NCI-H146 (cell line): ENCODE results near the gene TAF11L11.
A peak's percentile ranks its signal among the peaks of the same experiment; 100 is the strongest.
"Not testable (repeated sequence)": the region's sequence is repeated elsewhere in the genome, so short reads cannot be mapped to it uniquely, and the experiment has no call there.

ENCODE experiments used
- DNase-seq: peaks from one replicate; lab custom pipeline; 2025; lab: John Stamatoyannopoulos, UW

Gene TAF11L11

GRCh38 chr5:17603880-17604279 lies at the start of gene TAF11L11:
TAF11L11 (plus strand) TSS chr5:17604183.
- DNase-seq: not testable (repeated sequence)

GRCh38 chr5:17585658-17586057 lies 18.3 kb upstream of the TAF11L11 start, which contains the start of gene TAF11L7:
TAF11L7 (minus strand) TSS chr5:17585758.
- DNase-seq: not testable (repeated sequence)

GRCh38 chr5:17590860-17591259 lies 13.1 kb upstream of the TAF11L11 start, which contains the start of gene TAF11L8:
TAF11L8 (minus strand) TSS chr5:17590960.
- not testable (repeated sequence) for DNase-seq

DNA sequence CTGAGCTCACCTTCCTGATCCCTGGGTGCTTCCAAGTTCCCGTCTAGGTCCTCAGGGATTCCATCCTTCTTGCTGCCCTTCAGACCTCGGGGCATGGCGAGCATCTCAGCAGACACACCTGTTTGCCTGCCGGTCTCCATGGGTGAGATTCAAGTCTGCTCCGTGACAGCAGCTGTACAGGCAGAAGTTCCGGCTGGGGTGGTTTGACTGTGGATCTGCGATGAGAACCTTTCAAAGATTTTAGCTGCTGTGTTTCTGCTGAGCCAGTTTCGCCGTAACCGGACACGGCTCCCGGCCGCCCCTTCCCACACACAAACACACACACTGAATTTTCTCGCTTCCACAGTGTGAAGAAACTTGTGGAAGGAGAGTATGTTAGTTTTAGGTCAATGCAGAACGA lies 9.7 kb upstream of the TAF11L11 start, which contains the start of gene TAF11L9:
Gene TAF11L9 (minus strand): TSS at position 140 of the 400 bp plus-strand sequence.
- not testable (repeated sequence) for DNase-seq

GRCh38 chr5:17597728-17598127 lies 6.3 kb upstream of the TAF11L11 start, which contains the start of gene TAF11L10:
TAF11L10 (minus strand) TSS chr5:17597828.
- DNase-seq: not testable (repeated sequence)

DNA sequence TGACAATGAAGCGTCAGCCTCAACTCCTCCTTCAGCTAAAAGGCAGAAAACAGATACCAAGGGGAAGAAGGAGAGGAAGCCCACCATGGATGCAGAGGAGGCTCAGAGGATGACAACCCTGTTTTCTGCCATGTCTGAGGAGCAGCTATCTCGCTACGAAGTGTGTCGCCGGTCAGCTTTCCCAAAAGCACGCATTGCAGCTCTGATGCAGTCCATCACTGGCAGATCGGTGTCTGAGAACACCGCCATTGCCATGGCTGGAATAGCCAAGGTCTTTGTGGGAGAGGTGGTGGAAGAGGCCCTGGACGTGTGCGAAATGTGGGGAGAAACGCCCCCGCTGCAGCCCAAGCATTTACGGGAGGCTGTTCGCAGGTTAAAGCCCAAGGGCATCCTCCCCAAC lies 968 bp downstream of the TAF11L11 start:
- DNase-seq: no peak

- DNase-seq: not testable (repeated sequence)
Measured at GRCh38 chr5:17607461-17607860, 3.5 kb downstream of the TAF11L11 start.

- not testable (repeated sequence) for DNase-seq
Measured at GRCh38 chr5:17610092-17610491, 6.1 kb downstream of the TAF11L11 start, which contains the start of gene TAF11L12. TAF11L12 (plus strand) TSS chr5:17610392.

DNA sequence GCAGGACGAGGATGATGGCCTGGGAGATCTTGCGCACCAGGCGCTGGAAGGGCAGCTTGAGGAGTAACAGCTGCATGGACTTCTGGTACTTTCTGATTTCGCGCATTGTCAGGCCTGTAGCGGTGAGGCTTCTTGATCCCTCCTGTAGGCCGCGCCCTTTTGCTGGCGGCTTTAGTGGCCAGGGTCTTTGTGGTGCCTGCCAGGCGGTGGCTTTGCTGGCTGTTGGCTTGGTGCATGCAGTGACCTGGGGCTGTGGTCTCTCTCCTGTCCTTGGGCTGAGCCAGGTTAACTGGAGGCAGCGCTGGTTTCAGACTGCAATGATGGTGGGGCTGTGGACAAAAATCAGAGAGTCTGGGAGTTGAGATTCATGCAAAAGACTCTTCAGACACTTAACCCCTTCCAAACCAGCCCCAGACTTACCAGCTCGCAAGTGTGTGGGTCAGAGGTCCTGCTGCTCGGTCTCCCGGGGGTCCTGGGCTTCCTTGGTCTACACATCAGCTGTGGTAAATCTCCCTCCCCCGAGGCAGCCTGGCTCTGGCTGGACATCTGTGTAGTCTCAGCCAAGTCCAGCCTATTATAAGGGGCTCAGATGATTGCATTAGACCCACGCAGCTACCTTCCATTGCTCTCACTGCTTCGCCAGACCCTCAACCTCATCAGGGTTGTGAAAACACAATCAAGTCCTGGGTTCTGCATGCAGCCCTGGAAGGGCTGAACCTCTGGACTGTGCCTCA lies 11.1 kb downstream of the TAF11L11 start:
- DNase-seq: no peak

GRCh38 chr5:17619354-17619753 lies 15.4 kb downstream of the TAF11L11 start:
- no peak for DNase-seq

GRCh38 chr5:17620627-17621026 lies 16.6 kb downstream of the TAF11L11 start:
- DNase-seq: peak; percentile 63

DNA sequence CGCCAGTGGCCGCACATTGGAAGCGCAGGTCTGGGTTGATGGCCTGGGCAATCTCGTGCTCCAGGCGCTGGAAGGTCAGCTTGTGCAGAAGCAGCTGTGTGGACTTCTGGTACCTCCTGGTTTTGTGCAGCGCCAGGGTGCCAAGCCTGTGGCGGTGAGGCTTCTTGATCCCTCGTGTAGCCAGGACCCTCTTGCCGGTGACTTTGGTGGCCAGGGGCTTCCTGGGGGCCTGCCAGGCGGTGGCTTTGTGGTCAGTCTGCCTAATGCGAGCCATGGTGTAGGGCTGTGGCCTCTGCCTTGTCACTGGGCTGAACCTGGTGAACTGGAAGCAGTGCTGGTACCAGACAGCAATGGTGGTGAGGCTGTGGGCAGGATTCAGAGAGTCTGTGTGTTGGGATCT lies 21.7 kb downstream of the TAF11L11 start:
- no peak for DNase-seq

DNA sequence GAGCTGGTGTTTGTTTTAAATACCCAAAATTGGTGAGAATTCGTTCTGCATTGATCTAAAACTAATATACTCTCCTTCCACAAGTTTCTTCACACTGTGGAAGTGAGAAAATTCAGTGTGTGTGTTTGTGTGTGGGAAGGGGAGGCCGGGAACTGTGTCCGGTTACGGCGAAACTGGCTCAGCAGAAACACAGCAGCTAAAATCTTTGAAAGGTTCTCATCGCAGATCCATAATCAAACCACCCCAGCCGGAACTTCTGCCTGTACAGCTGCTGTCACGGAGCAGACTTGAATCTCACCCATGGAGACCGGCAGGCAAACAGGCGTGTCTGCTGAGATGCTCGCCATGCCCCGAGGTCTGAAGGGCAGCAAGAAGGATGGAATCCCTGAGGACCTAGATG lies 27.8 kb downstream of the TAF11L11 start, which contains the start of gene TAF11L13:
Gene TAF11L13 (plus strand): TSS at position 301 of the 400 bp plus-strand sequence.
- DNase-seq: not testable (repeated sequence)

DNA sequence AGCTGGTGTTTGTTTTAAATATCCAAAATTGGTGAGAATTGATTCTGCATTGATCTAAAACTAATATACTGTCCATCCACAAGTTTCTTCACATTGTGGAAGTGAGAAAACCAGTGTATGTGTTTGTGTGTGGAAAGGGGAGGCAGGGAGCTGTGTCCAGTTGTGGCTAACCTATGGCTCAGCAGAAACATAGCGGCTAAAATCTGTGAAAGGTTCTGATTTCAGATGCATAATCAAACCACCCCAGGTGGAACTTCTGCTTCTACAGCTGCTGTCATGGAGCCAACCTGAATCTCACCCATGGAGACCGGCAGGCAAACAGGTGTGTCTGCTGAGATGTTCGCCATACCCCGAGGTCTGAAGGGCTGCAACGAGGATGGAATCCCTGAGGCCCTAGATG lies 30.2 kb downstream of the TAF11L11 start, which contains the start of gene TAF11L14:
Gene TAF11L14 (plus strand): TSS at position 301 of the 400 bp plus-strand sequence.
- no peak for DNase-seq

GRCh38 chr5:17649232-17649631 lies 45.2 kb downstream of the TAF11L11 start:
- not testable (repeated sequence) for DNase-seq

- DNase-seq: not testable (repeated sequence)
Measured at GRCh38 chr5:17655201-17655759, 51.3 kb downstream of the TAF11L11 start.
